HT-29 (cell line): ENCODE measurements around the gene SMS. TPM values are rescaled to one million over a fixed set of nuclear protein-coding genes. Genes with fewer than 3 reads are reported as not detected.
"Not testable (repeated sequence)": the region's sequence is repeated elsewhere in the genome, so short reads cannot be mapped to it uniquely, and the experiment has no call there.

Source experiments
- DNase-seq: peaks from one replicate; pipeline ENCODE4 v3.0.0-alpha.2; 2015; ENCODE audit warnings: low spot score
- total RNA-seq: library from RNA; depleted of rRNA; stranded (reverse); fragments of >200 nt; shearing (Covaris generic); gene quantifications from 2 replicates; pipeline ENCODE4 v1.2.3, GENCODE V29; 2014

The SMS gene
- total RNA-seq, 1 experiment from 2014 or later: 134 TPM

DNA sequence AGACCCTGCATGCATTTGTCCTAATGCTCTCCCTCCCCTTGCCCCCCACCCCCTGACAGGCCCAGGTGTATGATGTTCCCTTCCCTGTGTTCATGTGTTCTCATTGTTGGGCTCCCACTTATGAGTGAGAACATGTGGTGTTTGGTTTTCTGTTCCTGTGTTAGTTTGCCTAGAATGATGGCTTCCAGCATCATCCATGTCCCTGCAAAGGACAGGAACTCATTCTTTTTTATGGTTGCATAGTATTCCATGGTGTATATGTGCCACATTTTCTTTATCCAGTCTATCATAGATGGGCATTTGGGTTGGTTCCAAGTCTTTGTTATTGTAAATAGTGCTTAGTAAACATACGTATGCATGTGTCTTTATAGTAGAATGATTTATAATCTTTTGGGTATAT is 10.0 kb downstream of the SMS start:
- DNase-seq: not testable (repeated sequence)

DNA sequence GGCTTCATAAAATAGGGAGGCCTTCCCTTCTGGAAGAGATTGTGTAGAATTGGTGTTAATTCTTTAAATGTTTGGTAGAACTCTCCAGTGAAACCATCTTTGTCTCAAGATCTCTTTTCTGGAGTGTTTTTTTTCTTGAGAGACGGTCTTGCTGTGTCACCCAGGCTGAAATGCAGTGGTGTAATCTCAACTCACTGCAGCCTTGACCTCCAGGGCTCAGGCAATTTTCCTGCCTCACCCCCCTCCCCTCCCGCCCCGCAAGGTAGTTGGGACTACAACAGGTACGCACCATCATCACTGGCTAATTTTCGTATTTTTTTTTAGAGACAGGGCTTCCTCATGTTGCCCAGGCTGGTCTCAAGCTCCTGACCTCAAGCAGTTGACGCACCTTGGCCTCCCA is 12.1 kb downstream of the SMS start:
- no peak for DNase-seq

DNA sequence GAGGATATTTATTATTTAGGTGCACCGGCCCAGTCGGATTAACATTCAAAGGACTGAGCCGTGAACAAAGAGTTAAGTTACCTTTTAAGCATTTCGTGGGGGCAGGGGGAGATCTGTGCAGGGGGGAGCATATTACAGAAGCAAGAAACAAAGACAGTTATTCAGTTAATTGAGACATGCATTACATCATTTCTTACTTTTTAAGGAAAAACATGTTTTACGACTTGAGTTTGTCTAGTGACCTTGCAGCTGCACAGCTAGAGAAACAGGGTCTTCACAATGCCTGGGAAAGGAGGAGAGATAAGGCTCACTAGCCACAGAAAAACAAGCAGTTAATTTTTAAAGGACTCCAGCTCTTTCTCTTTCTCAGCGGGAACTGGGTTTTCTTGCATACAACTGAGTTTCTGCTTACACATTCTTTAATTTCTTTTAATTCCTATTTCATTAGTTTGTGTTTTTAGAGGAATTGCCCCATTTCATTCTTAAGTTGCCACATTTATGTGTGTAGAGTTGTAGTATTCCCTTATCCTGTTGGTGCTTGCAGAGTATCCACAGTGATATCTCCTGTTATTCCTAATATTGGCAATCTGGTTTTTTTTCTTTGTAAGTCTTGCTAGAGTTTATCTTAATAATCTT is 12.8 kb downstream of the SMS start:
- DNase-seq: not testable (repeated sequence)

DNA sequence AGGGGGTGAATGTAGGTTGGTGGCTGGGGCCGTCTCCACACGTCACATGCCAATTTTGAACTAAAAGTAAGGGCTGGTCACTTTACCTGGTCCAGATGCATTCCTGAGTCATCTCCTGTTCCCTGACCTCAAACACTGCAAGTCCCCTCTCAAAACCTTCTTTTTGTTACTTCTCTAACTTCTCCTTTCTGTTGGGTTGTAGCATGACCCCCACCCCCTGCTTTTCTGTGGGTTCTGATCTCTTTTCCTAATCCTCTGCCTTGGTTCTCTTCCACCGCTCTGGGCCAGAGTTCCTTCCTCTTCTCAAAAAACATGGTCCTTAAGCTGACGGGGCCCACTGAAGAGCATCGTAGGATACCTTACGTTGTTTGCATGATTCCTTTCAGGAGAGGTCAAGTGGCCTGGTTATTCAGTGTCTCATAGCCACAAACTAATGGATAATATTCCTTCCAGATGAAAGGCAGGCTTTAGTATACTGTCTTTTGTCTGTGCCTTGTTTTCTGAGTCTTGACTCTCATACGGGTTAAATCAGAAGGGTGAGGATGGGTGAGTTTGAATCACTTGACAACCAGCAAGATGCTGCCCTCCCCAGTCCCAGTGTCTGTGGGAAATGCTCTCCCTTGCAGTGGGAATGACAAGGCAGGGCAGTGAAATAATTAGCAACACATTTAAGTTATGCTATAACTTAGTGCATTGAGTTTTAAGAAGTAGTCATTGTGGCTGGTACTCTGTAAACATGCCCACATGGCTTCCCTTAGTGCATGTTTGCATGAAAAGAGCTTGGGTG is 15.1 kb downstream of the SMS start:
- no peak for DNase-seq

DNA sequence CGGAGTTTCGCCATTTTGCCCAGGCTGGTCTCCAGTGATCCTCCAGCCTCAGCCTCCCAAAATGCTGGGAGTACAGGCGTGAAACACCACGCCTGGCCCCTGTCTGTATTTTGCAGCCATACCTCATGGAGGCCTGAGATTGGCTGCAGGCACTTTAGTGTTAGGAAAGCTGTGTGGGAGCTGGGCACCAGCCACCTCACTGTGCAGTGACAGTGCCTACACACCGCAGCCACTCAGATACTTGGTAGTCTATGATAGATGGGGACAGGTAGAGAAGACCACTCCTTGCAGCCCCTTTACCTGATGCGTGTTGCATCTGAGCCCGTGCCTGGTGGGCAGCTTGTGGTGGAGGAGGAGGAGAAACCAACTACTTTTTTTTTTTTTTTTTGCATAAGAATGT is 16.3 kb downstream of the SMS start:
- DNase-seq: no peak

DNA sequence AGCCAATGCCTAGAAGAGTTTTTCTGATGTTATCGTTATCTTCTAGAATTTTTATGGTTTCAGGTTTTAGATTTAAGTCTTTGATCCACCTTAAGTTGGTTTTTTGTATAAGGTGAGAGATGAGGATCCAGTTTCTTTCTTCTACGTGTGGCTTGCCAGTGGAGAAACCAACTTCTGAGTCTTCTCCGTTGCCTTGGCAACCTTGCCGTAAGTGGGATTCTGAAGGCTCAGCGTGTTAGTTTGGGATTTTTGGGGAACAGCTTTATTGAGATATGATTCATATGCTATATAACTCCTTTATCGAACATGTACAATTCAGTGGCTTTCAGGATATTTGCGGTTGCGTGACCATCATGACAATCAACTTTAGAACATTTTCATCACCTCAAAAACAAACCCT is 17.7 kb downstream of the SMS start:
- DNase-seq: no peak

DNA sequence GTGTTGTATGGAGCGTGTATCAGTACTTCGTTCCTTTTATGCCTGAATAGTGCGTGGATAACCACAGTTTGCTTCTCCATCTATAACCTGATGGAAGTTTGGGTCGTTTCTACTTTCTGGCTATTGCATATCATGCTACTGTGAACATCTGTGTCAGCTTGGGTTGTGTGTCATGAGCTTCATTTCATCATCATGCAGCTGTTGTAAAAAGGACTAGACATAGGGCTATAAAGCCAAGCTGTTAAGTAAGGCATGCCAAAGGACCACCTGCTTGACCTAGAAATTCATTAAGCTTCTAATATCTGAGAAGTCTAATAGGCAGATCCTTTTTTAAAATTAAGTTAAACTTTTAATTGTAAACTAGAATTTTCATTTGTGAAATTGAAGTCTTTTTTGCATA is 18.4 kb downstream of the SMS start:
- DNase-seq: no peak

DNA sequence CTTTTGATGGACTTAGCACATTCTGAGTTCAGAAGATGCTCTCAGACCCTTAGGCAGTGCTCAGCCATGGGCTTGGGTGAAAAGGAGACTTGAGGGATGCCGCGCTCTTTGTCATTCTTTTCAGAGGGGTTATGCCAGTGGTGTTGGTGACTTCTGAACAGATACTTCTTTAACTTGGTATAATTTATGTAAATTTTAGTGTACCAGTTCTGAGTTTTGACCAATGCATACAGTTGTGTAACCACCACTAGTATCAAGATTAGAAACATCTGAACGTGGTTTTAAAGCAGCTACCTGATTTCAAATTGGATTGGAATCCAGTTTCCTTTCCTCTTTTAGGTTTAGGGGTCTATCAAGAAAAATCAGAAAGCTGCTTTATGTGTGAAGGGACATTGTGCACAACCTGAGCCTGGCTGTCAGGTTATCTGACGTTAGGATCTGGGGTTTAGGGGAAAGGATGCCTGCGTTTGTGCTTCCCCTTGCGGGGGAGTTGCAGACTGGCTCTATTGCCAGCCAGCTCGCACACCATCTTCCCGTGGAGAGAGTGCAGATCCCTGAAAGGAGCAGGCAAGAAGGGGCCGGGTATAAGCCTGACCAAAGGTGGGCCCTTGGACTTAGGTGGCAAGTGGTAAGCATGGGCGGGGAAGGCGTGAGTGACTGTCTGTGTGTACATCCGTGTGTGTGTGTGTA is 19.0 kb downstream of the SMS start:
- DNase-seq: no peak

DNA sequence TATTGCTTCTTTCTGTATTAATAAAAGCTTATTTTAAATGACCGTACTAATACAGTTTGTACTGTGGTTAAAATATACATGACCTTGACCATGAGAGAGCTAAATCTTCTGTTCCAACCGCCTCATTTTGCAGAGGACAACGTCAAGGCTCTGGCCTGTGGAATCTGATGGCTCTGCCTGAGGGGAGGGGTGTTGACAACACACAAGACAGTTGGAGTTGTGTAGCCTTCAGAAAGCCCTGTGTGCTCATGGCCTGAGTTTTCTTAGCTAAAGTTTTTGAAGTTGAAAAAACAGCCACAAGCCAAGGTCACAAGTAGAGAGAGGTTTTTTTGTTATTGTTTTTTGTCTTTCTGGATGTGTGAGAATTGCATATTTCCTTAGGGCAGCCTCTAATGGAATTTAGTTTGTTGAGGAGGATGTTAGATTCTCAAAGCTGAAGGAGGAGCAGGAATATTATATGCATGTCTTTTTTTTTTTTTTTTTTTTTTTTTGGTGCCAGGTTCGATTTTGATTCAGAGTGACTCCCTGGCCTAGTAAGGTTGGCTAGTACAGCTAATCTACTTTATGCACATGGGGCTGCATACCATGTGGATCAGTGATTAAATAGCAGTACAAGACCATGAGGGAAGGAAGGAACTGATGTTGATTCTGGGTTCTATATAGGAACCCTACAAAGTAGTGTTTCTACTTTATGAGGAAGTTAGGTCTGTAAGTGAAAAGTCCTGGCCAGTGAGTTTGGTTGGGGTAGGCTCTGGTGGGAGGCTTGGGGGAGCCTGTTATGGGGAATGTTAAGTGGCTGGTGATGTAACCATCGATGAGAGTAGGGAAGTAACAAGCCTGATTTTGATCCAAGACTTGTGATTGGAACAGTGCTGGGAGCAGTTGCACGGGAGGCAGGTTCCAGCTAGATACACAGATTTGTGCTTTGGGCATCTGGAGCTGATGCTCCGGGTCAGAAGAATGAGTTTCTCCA is 20.3 kb downstream of the SMS start:
- no peak for DNase-seq

DNA sequence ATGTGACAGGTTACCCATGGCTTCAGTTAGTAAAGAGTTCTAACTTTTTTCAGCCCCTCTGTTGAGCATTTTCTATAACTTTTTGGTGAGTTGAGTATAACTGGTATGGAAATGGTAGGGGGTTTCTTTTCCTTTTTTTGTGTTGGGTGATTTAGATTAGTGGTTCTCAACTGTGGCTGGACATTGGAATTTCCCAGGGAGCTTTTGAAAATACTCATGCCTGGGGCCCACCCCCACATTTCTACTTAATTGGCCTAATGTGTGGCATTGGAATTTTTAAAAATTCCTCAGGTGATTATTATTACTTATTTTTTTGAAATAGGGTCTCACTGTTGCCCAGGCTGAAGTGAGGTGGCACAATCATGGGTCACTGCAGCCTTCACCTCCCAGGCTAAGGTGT is 21.9 kb downstream of the SMS start:
- no peak for DNase-seq

DNA sequence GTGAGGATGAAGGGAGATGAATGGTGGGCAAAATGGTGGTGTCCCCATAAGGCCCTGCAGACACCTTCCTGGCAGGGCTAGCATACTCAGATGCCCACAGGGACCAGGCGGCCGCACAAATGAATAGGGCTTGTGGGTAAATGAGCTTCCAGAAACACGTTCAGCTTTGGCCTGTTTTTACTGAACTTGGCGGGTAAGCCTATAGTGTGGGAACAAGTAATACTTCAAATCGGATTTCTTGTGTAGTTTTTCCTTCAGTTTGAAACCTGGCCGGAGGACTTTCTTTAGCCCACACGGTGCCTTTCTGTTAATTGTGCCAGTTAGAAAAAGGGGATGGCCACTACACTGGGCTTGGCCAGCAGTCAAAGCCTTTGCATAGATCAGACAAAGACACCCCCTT is 22.8 kb downstream of the SMS start:
- no peak for DNase-seq

DNA sequence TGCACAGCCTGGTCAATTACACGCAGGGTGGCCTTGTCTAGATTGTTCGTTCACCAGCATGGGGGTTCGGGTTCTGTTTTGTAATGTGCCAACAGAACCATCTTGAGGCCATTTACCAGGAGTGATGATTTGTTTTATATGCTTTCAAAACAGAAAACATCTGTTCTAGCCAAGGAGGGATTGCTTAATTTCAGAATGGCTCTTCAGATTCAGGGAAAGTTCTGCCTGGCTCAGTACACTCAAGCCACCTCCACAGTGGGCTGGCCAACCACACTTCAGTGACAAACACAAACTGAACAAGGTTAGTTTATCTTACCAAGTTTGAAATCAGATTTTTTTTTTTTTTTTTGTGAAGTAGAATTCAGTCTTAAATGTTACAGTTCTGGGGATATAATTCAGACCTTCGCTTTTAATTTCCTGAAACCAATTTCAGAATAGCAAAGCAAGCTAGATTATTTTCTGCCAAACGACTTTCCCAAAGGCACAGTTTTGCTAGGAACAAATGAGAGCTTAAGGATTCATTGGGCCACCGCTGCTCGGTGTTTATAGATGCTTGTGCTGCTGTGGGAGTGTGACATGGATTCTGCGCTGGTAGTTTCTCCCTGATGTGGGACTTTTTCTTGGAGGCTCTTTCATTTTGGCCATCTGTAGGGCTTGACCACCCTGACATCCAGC is 23.4 kb downstream of the SMS start:
- DNase-seq: no peak

DNA sequence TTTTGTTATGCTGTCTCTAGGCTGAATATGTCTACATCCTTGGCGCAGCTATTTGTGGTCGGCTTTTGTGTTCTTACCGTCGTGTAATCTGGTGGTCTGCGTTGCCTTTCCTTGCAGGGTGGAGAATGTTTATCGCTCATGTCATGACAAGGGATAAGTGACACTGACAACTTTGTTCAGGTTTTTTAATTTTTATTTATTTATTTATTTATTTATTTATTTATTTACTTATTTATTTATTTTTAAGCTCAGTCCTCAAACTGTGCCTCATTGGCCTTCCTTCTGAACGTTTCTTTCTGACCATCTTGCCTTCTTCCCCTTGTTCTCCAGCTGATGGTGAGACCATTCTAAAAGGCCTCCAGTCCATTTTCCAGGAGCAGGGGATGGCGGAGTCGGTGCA is 26.4 kb downstream of the SMS start:
- no peak for DNase-seq

DNA sequence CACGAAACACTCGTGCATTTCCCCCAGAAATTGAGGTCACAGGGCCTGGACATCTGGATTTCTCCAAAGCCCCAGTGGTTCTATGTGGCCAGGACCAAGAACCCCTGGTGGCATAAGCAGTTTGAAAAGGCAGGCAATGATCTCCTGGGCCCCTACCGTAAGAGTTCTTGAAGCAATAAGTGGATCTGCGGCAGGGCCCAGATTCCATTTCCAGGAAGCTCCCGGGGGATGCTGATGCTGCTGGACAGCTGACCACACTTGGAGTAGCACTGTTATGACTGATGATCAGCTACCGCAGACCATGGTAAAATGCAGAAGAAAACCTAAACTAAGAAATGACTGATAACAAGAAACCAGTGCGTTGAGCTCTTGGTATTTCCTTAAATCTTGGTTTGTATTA is 27.8 kb downstream of the SMS start:
- DNase-seq: no peak

DNA sequence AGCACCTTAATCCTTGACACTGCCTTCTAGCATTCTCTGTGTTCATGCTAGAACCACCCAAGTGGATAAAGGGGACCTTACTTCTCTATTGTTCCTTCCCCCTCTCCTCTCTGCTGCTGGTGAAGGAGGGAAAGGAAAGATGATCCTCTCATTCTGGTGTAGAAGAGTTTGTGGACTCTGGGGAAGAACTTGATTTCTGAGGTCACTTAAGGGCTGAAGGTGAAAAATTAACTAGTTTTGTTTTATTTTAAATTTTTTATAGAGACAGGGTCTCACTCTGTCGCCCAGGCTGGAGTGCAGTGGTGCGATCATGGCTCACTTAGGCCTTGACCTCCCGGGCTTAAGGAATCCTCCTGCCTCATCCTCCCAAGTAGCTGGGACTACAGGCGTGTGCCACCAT is 29.8 kb downstream of the SMS start:
- DNase-seq: no peak

DNA sequence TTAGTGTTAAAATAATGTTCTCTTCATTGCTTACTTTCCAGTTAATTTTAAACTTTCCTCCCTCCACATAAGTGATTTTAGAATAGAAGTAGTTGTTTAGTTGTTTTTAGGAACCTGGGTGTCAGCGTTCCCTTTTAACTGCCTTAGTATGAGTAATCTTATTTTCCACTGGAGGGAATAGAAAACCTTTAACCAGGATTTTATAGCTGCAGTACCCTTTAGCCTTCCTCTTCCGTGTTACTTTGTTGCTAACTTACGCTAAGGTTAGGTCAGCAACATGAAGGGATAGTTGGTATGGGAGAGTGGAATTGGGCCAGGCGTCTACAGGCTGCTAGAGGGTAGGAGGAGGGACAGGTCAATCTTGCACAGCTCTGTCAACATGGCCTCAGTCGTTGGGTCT is 31.5 kb downstream of the SMS start:
- no peak for DNase-seq

DNA sequence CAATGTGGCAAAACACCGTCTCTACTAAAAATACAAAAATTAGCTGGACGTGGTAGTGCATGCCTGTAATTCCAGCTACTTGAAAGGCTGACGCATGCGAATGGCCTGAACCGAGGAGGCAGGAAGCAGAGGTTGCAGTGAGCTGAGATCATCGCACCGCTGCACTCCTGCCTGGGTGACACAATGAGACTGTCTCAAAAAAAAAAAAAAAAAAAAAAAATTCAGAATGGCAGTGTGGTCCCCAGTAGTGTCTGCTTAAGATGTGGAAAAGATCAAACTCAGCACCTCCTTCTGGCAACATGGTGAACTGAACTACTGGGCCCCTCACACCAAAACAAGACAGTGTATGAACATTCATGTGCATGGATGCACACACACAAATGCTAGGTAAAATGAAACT is 32.2 kb downstream of the SMS start:
- no peak for DNase-seq

DNA sequence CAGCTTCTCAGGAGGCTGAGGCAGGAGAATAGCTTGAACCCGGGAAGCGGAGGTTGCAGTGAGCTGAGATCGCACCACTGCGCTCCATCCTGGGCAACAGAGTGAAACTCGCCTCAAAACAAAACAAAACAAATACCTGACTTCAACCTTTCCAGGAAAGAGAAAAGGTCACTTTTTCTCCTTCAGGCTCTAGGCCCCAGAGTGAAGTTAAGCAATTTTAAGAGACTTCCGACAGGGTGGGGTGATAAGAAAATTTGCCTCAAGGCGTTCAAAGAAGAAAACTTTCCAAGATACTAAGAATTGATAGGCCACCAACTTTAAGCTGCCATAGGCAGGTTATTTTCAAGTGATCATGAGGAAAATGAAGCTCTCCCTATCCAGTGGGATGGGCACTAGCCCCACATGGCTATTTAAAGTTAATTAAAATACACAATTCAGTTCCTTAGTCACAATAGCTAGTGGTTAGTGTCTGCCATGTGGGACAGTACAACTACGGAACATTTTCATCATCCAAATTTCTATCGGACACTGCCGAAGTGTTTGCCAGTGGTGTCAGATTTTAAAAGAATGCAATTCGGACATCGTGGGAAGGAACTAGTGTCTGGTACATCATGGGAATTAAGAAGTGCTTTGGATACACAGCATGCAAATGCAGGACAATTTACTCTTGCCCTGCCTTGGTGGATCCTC is 33.0 kb downstream of the SMS start:
- DNase-seq: no peak

DNA sequence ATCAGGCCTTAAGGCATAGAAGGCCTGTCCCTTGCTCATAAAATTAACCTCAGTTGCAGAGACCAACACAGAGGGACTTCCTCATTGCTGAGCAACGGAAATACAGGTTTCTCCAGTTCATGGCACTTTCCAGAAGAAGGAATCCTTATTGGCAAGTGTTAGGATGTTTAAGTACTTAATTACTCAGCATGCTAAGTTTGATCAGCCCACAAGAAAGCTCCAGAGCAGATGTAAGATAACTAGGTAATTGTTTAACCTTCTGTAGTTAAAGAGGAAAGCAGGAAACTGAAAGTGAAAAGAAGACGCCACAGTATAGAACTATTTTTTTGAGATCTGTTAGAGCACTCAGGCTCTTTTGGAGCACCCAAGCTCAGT is 33.5 kb downstream of the SMS start:
- DNase-seq: peak; percentile 94

DNA sequence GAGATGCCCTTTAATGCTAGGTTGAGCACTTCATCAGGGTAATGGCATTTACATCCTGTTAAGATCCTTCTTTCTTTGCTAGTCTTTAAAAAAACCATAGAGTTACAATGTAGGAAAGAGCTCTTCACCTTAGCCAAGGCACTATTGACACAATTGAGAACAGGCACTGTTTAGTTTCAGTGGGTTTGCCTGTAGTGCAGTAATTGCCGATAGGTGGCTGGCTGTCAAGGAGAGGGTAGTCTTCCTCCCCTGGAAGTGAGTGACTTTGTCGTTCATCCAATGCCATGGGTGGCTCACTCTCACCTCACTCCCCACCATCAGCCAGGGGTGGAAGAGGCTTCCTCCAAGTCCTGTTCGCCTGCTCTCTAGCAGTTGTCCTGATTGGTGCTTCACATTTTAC is 34.7 kb downstream of the SMS start:
- DNase-seq: no peak

DNA sequence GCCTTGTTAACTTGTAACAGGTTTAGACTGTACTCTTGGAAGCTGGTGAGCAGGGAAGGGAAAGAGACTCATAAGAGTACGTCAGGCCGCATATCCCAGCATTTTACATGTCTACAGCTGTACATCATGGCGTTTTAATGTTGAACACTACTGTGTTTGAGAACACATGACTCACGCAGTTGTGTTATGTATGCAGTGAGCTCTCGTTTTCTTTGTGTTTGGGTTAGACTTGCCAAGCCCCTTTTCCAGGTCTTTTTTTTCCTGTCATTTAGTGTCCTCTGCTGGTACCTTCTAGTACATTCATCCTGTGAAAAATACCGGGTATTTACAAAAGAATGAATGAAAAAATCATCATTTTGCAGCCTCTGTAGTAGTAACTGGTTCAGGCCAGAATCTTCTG is 35.3 kb downstream of the SMS start:
- no peak for DNase-seq
